Measurements from ENCODE around the gene TNFRSF1B.

Gene TNFRSF1B

GRCh38 chr1:12146343-12147112, 20.3 kb upstream of the TNFRSF1B start:
- Histone ChIP-seq H3K79me2 (ENCODE audit: low read length) (no peaks in the 10 kb centered on the region), H3K4me1 (ENCODE audit: low read length) (peaks cover 21% of the 10 kb centered on the region), H3K9me2 (replicated peaks; ENCODE audit: insufficient read depth, low read length) (no peaks in the 10 kb centered on the region), H3F3A (ENCODE audit: insufficient read depth, low read length) (no peaks in the 10 kb centered on the region), H3K9ac (ENCODE audit: low read length) (no peak overlapping the region), H3K27ac (ENCODE audit: low read length) (no peak overlapping the region), H4K20me1 (ENCODE audit: insufficient read depth, low read length) (no peaks in the 10 kb centered on the region), H2AFZ (ENCODE audit: low read length) (no peak overlapping the region), H3K9me3 (replicated peaks; ENCODE audit: insufficient read depth, low read length) (no peaks in the 10 kb centered on the region), H3K4me2 (ENCODE audit: low read depth, low read length) (no peak overlapping the region), H3K36me3 (replicated peaks; ENCODE audit: insufficient read depth, low read length) (no peaks in the 10 kb centered on the region), H3K4me3 (ENCODE audit: low read length) (no peak overlapping the region), H3K27me3 (replicated peaks; ENCODE audit: insufficient read depth, low read length) (peaks cover 11% of the 10 kb centered on the region)
- no peak for TF ChIP-seq EZH2 (optimal IDR thresholded peaks at IDR 0.05; ENCODE audit: low read depth, low read length)
- TF ChIP-seq CTCF (IDR thresholded peaks at IDR 0.05; ENCODE audit: low read length), result no peak
- TF ChIP-seq EZH2phosphoT487 (IDR thresholded peaks at IDR 0.05; ENCODE audit: low read length), result no peak
- DNase-seq, result no peak

- Histone ChIP-seq H3F3A (ENCODE audit: insufficient read depth, low read length) (no peaks in the 10 kb centered on the region), H3K4me3 (ENCODE audit: low read length) (no peak overlapping the region), H3K36me3 (replicated peaks; ENCODE audit: insufficient read depth, low read length) (no peaks in the 10 kb centered on the region), H4K20me1 (ENCODE audit: insufficient read depth, low read length) (no peaks in the 10 kb centered on the region), H3K4me1 (ENCODE audit: low read length) (peaks cover 21% of the 10 kb centered on the region), H3K27me3 (replicated peaks; ENCODE audit: insufficient read depth, low read length) (peaks cover 4% of the 10 kb centered on the region), H3K9ac (ENCODE audit: low read length) (no peak overlapping the region), H3K27ac (ENCODE audit: low read length) (no peak overlapping the region), H3K79me2 (ENCODE audit: low read length) (no peaks in the 10 kb centered on the region), H3K4me2 (ENCODE audit: low read depth, low read length) (no peak overlapping the region), H3K9me3 (replicated peaks; ENCODE audit: insufficient read depth, low read length) (no peaks in the 10 kb centered on the region), H2AFZ (ENCODE audit: low read length) (no peak overlapping the region), H3K9me2 (replicated peaks; ENCODE audit: insufficient read depth, low read length) (no peaks in the 10 kb centered on the region)
- TF ChIP-seq EZH2phosphoT487 (IDR thresholded peaks at IDR 0.05; ENCODE audit: low read length) (no peak), CTCF (IDR thresholded peaks at IDR 0.05; ENCODE audit: low read length) (no peak), EZH2 (optimal IDR thresholded peaks at IDR 0.05; ENCODE audit: low read depth, low read length) (no peak)
- DNase-seq, result no peak
Measured at GRCh38 chr1:12147201-12147701, 19.5 kb upstream of the TNFRSF1B start.

GRCh38 chr1:12148160-12148957, 18.4 kb upstream of the TNFRSF1B start:
- Histone ChIP-seq H3K79me2 (ENCODE audit: low read length) (no peaks in the 10 kb centered on the region), H3K4me2 (ENCODE audit: low read depth, low read length) (no peak overlapping the region), H3K27me3 (replicated peaks; ENCODE audit: insufficient read depth, low read length) (peaks cover 4% of the 10 kb centered on the region), H4K20me1 (ENCODE audit: insufficient read depth, low read length) (no peaks in the 10 kb centered on the region), H3K4me1 (ENCODE audit: low read length) (peaks cover 20% of the 10 kb centered on the region), H3K9me3 (replicated peaks; ENCODE audit: insufficient read depth, low read length) (no peaks in the 10 kb centered on the region), H2AFZ (ENCODE audit: low read length) (no peak overlapping the region), H3K9ac (ENCODE audit: low read length) (no peak overlapping the region), H3K4me3 (ENCODE audit: low read length) (no peak overlapping the region), H3K9me2 (replicated peaks; ENCODE audit: insufficient read depth, low read length) (no peaks in the 10 kb centered on the region), H3K27ac (ENCODE audit: low read length) (peak overlapping the region; percentile 10; the same call in 1 of the 2 replicates), H3K36me3 (replicated peaks; ENCODE audit: insufficient read depth, low read length) (no peaks in the 10 kb centered on the region), H3F3A (ENCODE audit: insufficient read depth, low read length) (no peaks in the 10 kb centered on the region)
- DNase-seq, result peak; percentile 24
- no peak for TF ChIP-seq CTCF (IDR thresholded peaks at IDR 0.05; ENCODE audit: low read length)
- TF ChIP-seq EZH2 (optimal IDR thresholded peaks at IDR 0.05; ENCODE audit: low read depth, low read length), result no peak
- no peak for TF ChIP-seq EZH2phosphoT487 (IDR thresholded peaks at IDR 0.05; ENCODE audit: low read length)
